BLaER1 (cell line): Measurements from ENCODE around the gene ANKRD17.
A peak's percentile ranks its signal among the peaks of the same experiment; 100 is the strongest.

ENCODE experiments used
- H3K27ac ChIP-seq: shearing (Covaris generic); formaldehyde crosslinking; 2 replicates; pipeline ENCODE4 v1.8.1; 2022
- H3K27me3 ChIP-seq: shearing (Covaris generic); formaldehyde crosslinking; 2 replicates; pipeline ENCODE4 v1.8.1; 2022
- H3K36me3 ChIP-seq: shearing (Covaris generic); formaldehyde crosslinking; 2 replicates; pipeline ENCODE4 v1.8.1; 2022
- H3K4me1 ChIP-seq: shearing (Covaris generic); formaldehyde crosslinking; 2 replicates; pipeline ENCODE4 v1.8.1; 2022
- H3K4me2 ChIP-seq: shearing (Covaris generic); formaldehyde crosslinking; 2 replicates; pipeline ENCODE4 v1.8.1; 2022
- H3K4me3 ChIP-seq: shearing (Covaris generic); formaldehyde crosslinking; 2 replicates; pipeline ENCODE4 v1.8.1; 2022
- H3K9ac ChIP-seq: shearing (Covaris generic); formaldehyde crosslinking; 2 replicates; pipeline ENCODE4 v1.8.1; 2022
- H3K9me3 ChIP-seq: shearing (Covaris generic); formaldehyde crosslinking; 2 replicates; pipeline ENCODE4 v1.8.1; 2022
- H4K20me1 ChIP-seq: shearing (Covaris generic); formaldehyde crosslinking; 2 replicates; pipeline ENCODE4 v1.8.1; 2022
- Cebpa-rat ChIP-seq: shearing (Covaris generic); IDR thresholded peaks from 2 replicates; pipeline ENCODE4 v1.8.1; 2022

The ANKRD17 gene

GRCh38 chr4:73224886-73225285, 33.7 kb downstream of the ANKRD17 start:
- Histone ChIP-seq H3K9me3 (no peaks in the 10 kb centered on the region), H4K20me1 (peaks cover 95% of the 10 kb centered on the region), H3K9ac (no peak overlapping the region), H3K4me1 (peaks cover 30% of the 10 kb centered on the region), H3K4me3 (no peak overlapping the region), H3K27me3 (no peaks in the 10 kb centered on the region), H3K4me2 (peak overlapping the region; percentile 39), H3K36me3 (peaks cover 10% of the 10 kb centered on the region), H3K27ac (no peak overlapping the region)
- no peak for TF ChIP-seq Cebpa-rat

GRCh38 chr4:73223258-73223650, 35.3 kb downstream of the ANKRD17 start:
- Histone ChIP-seq H4K20me1 (peaks cover 99% of the 10 kb centered on the region), H3K9ac (no peak overlapping the region), H3K36me3 (peaks cover 18% of the 10 kb centered on the region), H3K4me2 (peak overlapping the region; percentile 61), H3K27ac (0 out of 2 replicates have a peak overlapping the region, but pooled peaks have one; percentile 15), H3K9me3 (no peaks in the 10 kb centered on the region), H3K27me3 (no peaks in the 10 kb centered on the region), H3K4me3 (peak overlapping the region; percentile 41), H3K4me1 (peaks cover 30% of the 10 kb centered on the region)
- no peak for TF ChIP-seq Cebpa-rat

- H3K36me3 ChIP-seq = peaks cover 24% of the 10 kb centered on the region
- H3K4me1 ChIP-seq = peaks cover 30% of the 10 kb centered on the region
- peak overlapping the region; percentile 61 for H3K4me2 ChIP-seq
- peak overlapping the region; percentile 36 for H3K9ac ChIP-seq
- H3K4me3 ChIP-seq = peak overlapping the region; percentile 41
- TF ChIP-seq Cebpa-rat = no peak
- H4K20me1 ChIP-seq = peaks cover 98% of the 10 kb centered on the region
- H3K9me3 ChIP-seq = no peaks in the 10 kb centered on the region
- no peaks in the 10 kb centered on the region for H3K27me3 ChIP-seq
- H3K27ac ChIP-seq = peak overlapping the region; percentile 15; the same call in 1 of the 2 replicates
These were observed 35.9 kb downstream of the ANKRD17 start for GRCh38 chr4:73222466-73223257.

GRCh38 chr4:73221734-73222133, 36.9 kb downstream of the ANKRD17 start:
- TF ChIP-seq Cebpa-rat = no peak
- H3K36me3 ChIP-seq = peaks cover 28% of the 10 kb centered on the region
- no peak overlapping the region for H3K27ac ChIP-seq
- H3K4me3 ChIP-seq = no peak overlapping the region
- H3K4me1 ChIP-seq = peaks cover 30% of the 10 kb centered on the region
- H3K9me3 ChIP-seq = 0 out of 2 replicates have a peak, but pooled peaks cover 4% of the 10 kb centered on the region
- no peak overlapping the region for H3K9ac ChIP-seq
- H3K27me3 ChIP-seq = no peaks in the 10 kb centered on the region
- peak overlapping the region; percentile 4; the same call in 1 of the 2 replicates for H3K4me2 ChIP-seq
- H4K20me1 ChIP-seq = peaks cover 98% of the 10 kb centered on the region

- TF ChIP-seq Cebpa-rat = no peak
- Histone ChIP-seq H3K27ac (no peak overlapping the region), H3K27me3 (no peaks in the 10 kb centered on the region), H3K4me1 (peaks cover 30% of the 10 kb centered on the region), H3K36me3 (peaks cover 33% of the 10 kb centered on the region), H3K9me3 (0 out of 2 replicates have a peak, but pooled peaks cover 4% of the 10 kb centered on the region), H3K4me2 (no peak overlapping the region), H3K4me3 (no peak overlapping the region), H3K9ac (no peak overlapping the region), H4K20me1 (peaks cover 96% of the 10 kb centered on the region)
These were observed 37.8 kb downstream of the ANKRD17 start for GRCh38 chr4:73220815-73221214.

GRCh38 chr4:73213916-73214653, 44.5 kb downstream of the ANKRD17 start:
- Histone ChIP-seq H3K36me3 (peaks cover 58% of the 10 kb centered on the region), H4K20me1 (peaks cover 93% of the 10 kb centered on the region), H3K27me3 (no peaks in the 10 kb centered on the region), H3K4me1 (no peaks in the 10 kb centered on the region), H3K4me3 (no peak overlapping the region), H3K9ac (no peak overlapping the region), H3K9me3 (peaks cover 11% of the 10 kb centered on the region; the same call in 1 of the 2 replicates), H3K4me2 (no peak overlapping the region), H3K27ac (no peak overlapping the region)
- no peak for TF ChIP-seq Cebpa-rat

- H3K9ac ChIP-seq = no peak overlapping the region
- no peaks in the 10 kb centered on the region for H3K27me3 ChIP-seq
- no peak overlapping the region for H3K4me3 ChIP-seq
- no peaks in the 10 kb centered on the region for H3K4me1 ChIP-seq
- H3K4me2 ChIP-seq = no peak overlapping the region
- H3K27ac ChIP-seq = no peak overlapping the region
- H4K20me1 ChIP-seq = peaks cover 93% of the 10 kb centered on the region
- peaks cover 57% of the 10 kb centered on the region for H3K36me3 ChIP-seq
- peaks cover 20% of the 10 kb centered on the region for H3K9me3 ChIP-seq
- TF ChIP-seq Cebpa-rat = no peak
These were observed 45.4 kb downstream of the ANKRD17 start for GRCh38 chr4:73212982-73213730.

- H3K4me1 ChIP-seq = no peaks in the 10 kb centered on the region
- TF ChIP-seq Cebpa-rat = no peak
- H3K27ac ChIP-seq = no peak overlapping the region
- peaks cover 94% of the 10 kb centered on the region for H4K20me1 ChIP-seq
- peaks cover 23% of the 10 kb centered on the region for H3K9me3 ChIP-seq
- no peak overlapping the region for H3K4me2 ChIP-seq
- no peak overlapping the region for H3K4me3 ChIP-seq
- H3K9ac ChIP-seq = no peak overlapping the region
- peaks cover 52% of the 10 kb centered on the region for H3K36me3 ChIP-seq
- no peaks in the 10 kb centered on the region for H3K27me3 ChIP-seq
These were observed 46.6 kb downstream of the ANKRD17 start for GRCh38 chr4:73211968-73212367.

GRCh38 chr4:73208376-73208775, 50.2 kb downstream of the ANKRD17 start:
- peaks cover 84% of the 10 kb centered on the region for H4K20me1 ChIP-seq
- peaks cover 63% of the 10 kb centered on the region for H3K36me3 ChIP-seq
- no peaks in the 10 kb centered on the region for H3K27me3 ChIP-seq
- H3K9ac ChIP-seq = no peak overlapping the region
- H3K9me3 ChIP-seq = peaks cover 57% of the 10 kb centered on the region
- no peak overlapping the region for H3K27ac ChIP-seq
- no peak for TF ChIP-seq Cebpa-rat
- H3K4me3 ChIP-seq = no peak overlapping the region
- H3K4me1 ChIP-seq = no peaks in the 10 kb centered on the region
- no peak overlapping the region for H3K4me2 ChIP-seq
